Measurements from ENCODE around the gene VAC14. TPM values are rescaled to one million over a fixed set of nuclear protein-coding genes. Genes with fewer than 3 reads are reported as not detected.

Gene VAC14
- total RNA-seq, 1 experiment from 2014 or later = 49.9 TPM

DNA sequence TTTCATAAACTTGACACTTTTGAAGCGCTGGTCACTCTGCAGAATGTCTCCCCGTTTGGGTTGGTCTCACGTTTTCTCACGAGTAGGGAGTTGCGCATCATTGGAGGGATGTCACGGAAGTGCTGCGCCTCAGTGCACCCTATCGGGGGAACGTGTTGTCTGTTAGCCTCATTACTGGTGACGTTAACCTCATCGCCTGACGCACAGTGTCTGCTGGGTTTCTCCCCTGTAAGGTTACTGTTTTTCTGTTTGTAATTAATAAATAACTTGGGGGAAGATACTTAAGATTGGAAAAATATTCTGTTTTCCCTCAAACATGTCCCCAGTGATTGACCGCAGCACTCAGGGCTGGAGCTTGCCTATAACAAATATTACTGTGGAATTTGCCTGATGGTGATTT is 26.7 kb downstream of the VAC14 start:
- peaks cover 3 to 6% of the 10 kb centered on the region in 2 experiments for H3K4me1 Mint-ChIP-seq
- no peak overlapping the region for H2BK120ac ChIP-seq (ENCODE audit: low read depth, low read length, poor library complexity, severe bottlenecking)

More for the DNA sequence above, 26.7 kb downstream of the VAC14 start:
- H3K18ac ChIP-seq (ENCODE audit: insufficient read length, low read depth, low read length) = no peak overlapping the region
- no peak overlapping the region for H3K4ac ChIP-seq (ENCODE audit: low read depth, low read length)
- H2BK5ac ChIP-seq (ENCODE audit: insufficient read length, low read length) = no peak overlapping the region
- no peak overlapping the region for H3K23ac ChIP-seq (ENCODE audit: insufficient read length, low read depth, low read length)
- H4K8ac ChIP-seq (replicated peaks; ENCODE audit: insufficient read length, low read depth, low read length) = no peak overlapping the region
- no CpG with 5 or more reads among the region's 13 CpGs for WGBS (ENCODE audit: extremely low coverage, insufficient read length, low lambda C conversion rate)
- H3T11ph ChIP-seq (ENCODE audit: low read length) = no peak overlapping the region
- H3K9ac ChIP-seq (ENCODE audit: extremely low read depth, insufficient read length, low read length) = no peak overlapping the region
- DNase-seq = no peak
- H3K14ac ChIP-seq (ENCODE audit: insufficient read depth, low read length) = no peak overlapping the region
- TF ChIP-seq, protein P1, sequence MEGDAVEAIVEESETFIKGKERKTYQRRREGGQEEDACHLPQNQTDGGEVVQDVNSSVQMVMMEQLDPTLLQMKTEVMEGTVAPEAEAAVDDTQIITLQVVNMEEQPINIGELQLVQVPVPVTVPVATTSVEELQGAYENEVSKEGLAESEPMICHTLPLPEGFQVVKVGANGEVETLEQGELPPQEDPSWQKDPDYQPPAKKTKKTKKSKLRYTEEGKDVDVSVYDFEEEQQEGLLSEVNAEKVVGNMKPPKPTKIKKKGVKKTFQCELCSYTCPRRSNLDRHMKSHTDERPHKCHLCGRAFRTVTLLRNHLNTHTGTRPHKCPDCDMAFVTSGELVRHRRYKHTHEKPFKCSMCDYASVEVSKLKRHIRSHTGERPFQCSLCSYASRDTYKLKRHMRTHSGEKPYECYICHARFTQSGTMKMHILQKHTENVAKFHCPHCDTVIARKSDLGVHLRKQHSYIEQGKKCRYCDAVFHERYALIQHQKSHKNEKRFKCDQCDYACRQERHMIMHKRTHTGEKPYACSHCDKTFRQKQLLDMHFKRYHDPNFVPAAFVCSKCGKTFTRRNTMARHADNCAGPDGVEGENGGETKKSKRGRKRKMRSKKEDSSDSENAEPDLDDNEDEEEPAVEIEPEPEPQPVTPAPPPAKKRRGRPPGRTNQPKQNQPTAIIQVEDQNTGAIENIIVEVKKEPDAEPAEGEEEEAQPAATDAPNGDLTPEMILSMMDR (conservative IDR thresholded peaks at IDR 0.05) = no peak
- H3K4me1 ChIP-seq (ENCODE audit: insufficient read depth, low read length) = no peaks in the 10 kb centered on the region
- Mint-ChIP-seq H3K27ac (no peak overlapping the region), H3K36me3 (ENCODE audit: insufficient read depth in 1 of 3, low read depth in 3 of 3) (peaks cover 15 to 48% (median 27%) of the 10 kb centered on the region in 3 experiments), H3K4me3 (no peak overlapping the region), H3K27me3 (ENCODE audit: low read depth) (peaks cover 2% of the 10 kb centered on the region; the same call in 1 of the 2 replicates), H3K9me3 (no peaks in the 10 kb centered on the region)
- H3K79me1 ChIP-seq (ENCODE audit: insufficient read depth, low read depth, low read length, poor library complexity, severe bottlenecking) = no peaks in the 10 kb centered on the region
- H3K4me2 ChIP-seq (ENCODE audit: insufficient read depth, insufficient read length, low read length) = no peak overlapping the region
- H2BK12ac ChIP-seq (ENCODE audit: insufficient read length, low read depth, low read length) = no peak overlapping the region
- H3K27ac ChIP-seq (ENCODE audit: insufficient read length, low read depth, low read length) = no peak overlapping the region
- no peak overlapping the region for H2AFZ ChIP-seq (ENCODE audit: low read length)
- no peak overlapping the region for H2AK5ac ChIP-seq (ENCODE audit: insufficient read length, low read length)
- no peaks in the 10 kb centered on the region for H3K27me3 ChIP-seq (ENCODE audit: insufficient read depth, low read length)
- H3K23me2 ChIP-seq (ENCODE audit: insufficient read length, low read depth, low read length, poor library complexity, severe bottlenecking) = no peaks in the 10 kb centered on the region
- no peaks in the 10 kb centered on the region for H3K79me2 ChIP-seq (ENCODE audit: insufficient read depth, low read length)
- no peak overlapping the region for H2BK20ac ChIP-seq (ENCODE audit: low read depth, low read length, poor library complexity, severe bottlenecking)
- H3K9me3 ChIP-seq (ENCODE audit: control insufficient read depth, low read depth, low read length) = no peaks in the 10 kb centered on the region
- no peak overlapping the region for H2BK15ac ChIP-seq (ENCODE audit: low read depth, low read length)
- H3K56ac ChIP-seq (ENCODE audit: insufficient read length, low read depth, low read length) = no peak overlapping the region
- no peaks in the 10 kb centered on the region for H4K20me1 ChIP-seq (ENCODE audit: control insufficient read depth, insufficient read depth, insufficient read length)
- no peak overlapping the region for H4K5ac ChIP-seq (ENCODE audit: insufficient read length, low read depth, low read length)
- H4K91ac ChIP-seq (ENCODE audit: insufficient read length, low read depth, low read length) = no peak overlapping the region
